Kidney (tissue), 14 donors: ENCODE results near the gene RAB20. TPM values are rescaled to one million over a fixed set of nuclear protein-coding genes. Genes with fewer than 3 reads are reported as not detected.

Experiments
- DNase-seq, 5 donors: peaks; one replicate each; pipeline ENCODE4 v3.0.0-alpha.2; 2013 to 2020
- FAIRE-seq: peaks from 2 replicates; lab custom pipeline; 2012; peaks lifted over from hg19 to GRCh38; lab: Jason Lieb, UNC
- H3K27ac ChIP-seq, 2 donors: one replicate each; pipeline ENCODE4 v1.7.0; 2013; ENCODE audit warnings: low read depth in 2 of 2, low read length in 2 of 2, inconsistent platforms in 1 of 2
- H3K27me3 ChIP-seq: one replicate; pipeline ENCODE4 v1.7.1; 2013; ENCODE audit warnings: low read length, inconsistent platforms; ENCODE audit not compliant: control insufficient read depth, insufficient read depth
- H3K36me3 ChIP-seq, 3 donors: one replicate each; pipeline versions ENCODE4 v1.7.0 to v1.7.1; 2013; ENCODE audit warnings: low read length in 3 of 3, control low read depth in 1 of 3, inconsistent platforms in 1 of 3; ENCODE audit not compliant: insufficient read depth in 3 of 3, control insufficient read depth in 2 of 3
- H3K4me1 ChIP-seq, 3 donors: one replicate each; pipeline versions ENCODE4 v1.7.0 to v1.7.1; 2013; ENCODE audit warnings: low read length in 3 of 3, inconsistent platforms in 1 of 3, low read depth in 1 of 3; ENCODE audit not compliant: control insufficient read depth in 2 of 3, insufficient read depth in 2 of 3
- H3K4me3 ChIP-seq, 3 donors: one replicate each; pipeline versions ENCODE4 v1.7.0 to v1.8.1; 2013; ENCODE audit warnings: low read length in 3 of 3, control low read depth in 1 of 3, inconsistent platforms in 1 of 3
- H3K9ac ChIP-seq, 3 donors: one replicate each; pipeline versions ENCODE4 v1.7.0 to v1.7.1; 2013; ENCODE audit warnings: low read length in 3 of 3, control low read depth in 1 of 3, inconsistent platforms in 1 of 3
- H3K9me3 ChIP-seq, 3 donors: one replicate each; pipeline versions ENCODE4 v1.7.0 to v1.7.1; 2013; ENCODE audit warnings: low read length in 3 of 3, control low read depth in 1 of 3, inconsistent platforms in 1 of 3; ENCODE audit not compliant: control insufficient read depth in 2 of 3, insufficient read depth in 1 of 3
- CTCF ChIP-seq: IDR thresholded peaks from 3 replicates; pipeline ENCODE4 v1.5.1; 2012; ENCODE audit warnings: mild to moderate bottlenecking, moderate library complexity, borderline replicate concordance; ENCODE audit not compliant: insufficient read depth; ENCODE audit errors: extremely low read depth
- intact Hi-C: fragments of 100-400 bp; cut with DNase I; formaldehyde crosslinking; loops from one replicate; pipeline ENCODE4 v1.11.1; 2022
- polyA plus RNA-seq: library from polyadenylated mRNA; stranded (reverse); fragments of 350-450 nt; fragmentation: Illumina TruSeq; extraction: RNeasy Lipid Tissue Mini Kit (QIAGEN cat#74804); gene quantifications from one replicate; pipeline ENCODE4 v1.2.3, GENCODE V29; 2014; ENCODE audit warnings: low read depth, low replicate concordance; ENCODE audit not compliant: insufficient read depth
- total RNA-seq: library from RNA; stranded (reverse); fragmentation: NEBNext Ultra II Directional; extraction: Animal tissue kit (Norgen Biotek cat#: 25700); gene quantifications from one replicate; pipeline ENCODE4 v1.2.1, GENCODE V29; 2021
- donor health status: control.
- donor health status: control.
- donor health status: control.
- donor health status: control.
- donor health status: control.
- donor health status: DM: yes; HTN: yes; CAD: no.
- donor health status: Normal renal cell carcinoma (clear cell type).

Gene RAB20
- total and polyA plus RNA-seq, 2 donors from 2014 or later: 33.6 to 47.7 TPM

- DNase-seq: peak in 4 of 5 donors; percentile 39 to 80 (median 54)
These were observed 2.0 kb downstream of the RAB20 start for GRCh38 chr13:110559429-110559943.

GRCh38 chr13:110557610-110558305, 3.8 kb downstream of the RAB20 start:
- DNase-seq (peak in 1 of 5 donors; percentile 76), FAIRE-seq (no peak)
- Histone ChIP-seq H3K9me3 (no peaks in the 10 kb centered on the region), H3K27ac (no peak overlapping the region), H3K4me1 (peaks cover 0 to 22% (median 6%) of the 10 kb centered on the region in 3 donors), H3K9ac (no peak overlapping the region), H3K36me3 (peaks cover 0 to 5% (median 3%) of the 10 kb centered on the region in 3 donors), H3K4me3 (no peak overlapping the region), H3K27me3 (no peaks in the 10 kb centered on the region)
- TF ChIP-seq CTCF: no peak
- intact Hi-C loops: no loop called here

More at GRCh38 chr13:110559429-110559943, 2.0 kb downstream of the RAB20 start:
- no peak for FAIRE-seq
- peak overlapping the region in 2 of 3 donors; percentile 86 to 97 for H3K4me3 ChIP-seq
- no peaks in the 10 kb centered on the region for H3K27me3 ChIP-seq
- H3K27ac ChIP-seq: peak overlapping the region; percentile 97 to 98
- H3K36me3 ChIP-seq: peaks cover 0 to 3% (median under 1%) of the 10 kb centered on the region in 3 donors
- intact Hi-C loops: no loop called here
- H3K9ac ChIP-seq: peak overlapping the region in 2 of 3 donors; percentile 8 to 99
- H3K4me1 ChIP-seq: peaks cover 0 to 18% (median 8%) of the 10 kb centered on the region in 3 donors
- no peak for TF ChIP-seq CTCF
- no peaks in the 10 kb centered on the region for H3K9me3 ChIP-seq

GRCh38 chr13:110557082-110557481, 4.4 kb downstream of the RAB20 start:
- intact Hi-C loops: no loop called here
- Histone ChIP-seq H3K4me3 (no peak overlapping the region), H3K27ac (no peak overlapping the region), H3K9ac (no peak overlapping the region), H3K4me1 (peaks cover 0 to 22% (median 5%) of the 10 kb centered on the region in 3 donors), H3K9me3 (no peaks in the 10 kb centered on the region), H3K36me3 (peaks cover 0 to 5% (median 3%) of the 10 kb centered on the region in 3 donors), H3K27me3 (no peaks in the 10 kb centered on the region)
- TF ChIP-seq CTCF: no peak
- DNase-seq: no peak
- no peak for FAIRE-seq
